ENCODE data around the gene GRIK5.
A peak's percentile ranks its signal among the peaks of the same experiment; 100 is the strongest.
"Not testable (repeated sequence)": the region's sequence is repeated elsewhere in the genome, so short reads cannot be mapped to it uniquely, and the experiment has no call there.

GRIK5 gene

DNA sequence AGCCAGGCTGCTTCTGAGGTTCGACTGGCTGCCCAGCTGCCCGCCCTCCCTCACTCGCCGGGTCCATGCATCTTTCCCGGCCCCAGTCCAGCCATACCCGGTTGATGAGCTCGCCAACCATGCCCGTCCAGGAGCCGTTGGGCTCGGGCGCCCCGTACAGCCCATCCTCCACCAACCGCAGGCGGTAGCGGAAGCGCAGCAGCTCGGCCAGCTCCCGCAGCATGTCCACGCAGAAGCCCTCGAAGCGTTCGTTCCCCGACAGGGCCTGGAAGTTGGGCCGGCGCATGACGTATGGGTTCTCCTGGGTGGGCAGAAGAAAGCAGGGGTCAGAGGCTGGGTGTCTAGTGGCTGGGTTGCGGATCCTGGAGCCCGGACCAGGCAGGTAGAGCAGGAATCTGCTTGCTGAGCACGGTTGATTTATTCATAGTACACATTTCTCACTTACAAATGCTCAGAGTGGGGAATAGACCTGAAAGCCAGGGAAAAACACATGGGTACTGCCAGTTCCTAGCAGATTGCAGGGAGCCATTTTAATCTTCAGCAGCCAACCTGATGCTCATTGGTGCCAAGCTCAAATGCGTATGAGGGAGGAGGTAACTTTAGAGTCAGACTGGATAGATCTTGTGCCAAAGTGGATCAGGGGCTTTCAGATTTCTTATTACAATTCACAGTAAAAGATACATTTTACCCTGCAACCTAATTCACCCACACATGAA is 27.4 kb downstream of the GRIK5 start:
- DNase-seq, result no peak

DNA sequence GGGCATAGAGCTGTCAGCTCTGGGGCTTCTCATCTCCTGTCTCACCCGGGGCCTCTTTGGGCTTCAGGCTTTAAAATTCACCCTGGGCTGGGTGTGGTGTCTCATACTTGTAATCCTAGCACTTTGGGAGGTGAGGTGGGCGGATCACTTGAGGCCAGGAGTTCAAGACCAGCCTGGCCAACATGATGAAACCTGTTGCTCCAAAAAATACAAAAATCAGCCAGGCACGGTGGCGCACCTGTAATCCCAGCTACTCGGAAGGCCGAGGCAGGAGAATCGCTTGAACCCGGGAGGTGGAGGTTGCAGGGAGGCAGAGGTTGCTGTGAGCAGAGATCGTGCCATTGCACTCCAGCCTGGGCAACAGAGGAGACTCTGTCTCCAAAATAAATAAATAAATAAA is 29.5 kb downstream of the GRIK5 start:
- not testable (repeated sequence) for DNase-seq

DNA sequence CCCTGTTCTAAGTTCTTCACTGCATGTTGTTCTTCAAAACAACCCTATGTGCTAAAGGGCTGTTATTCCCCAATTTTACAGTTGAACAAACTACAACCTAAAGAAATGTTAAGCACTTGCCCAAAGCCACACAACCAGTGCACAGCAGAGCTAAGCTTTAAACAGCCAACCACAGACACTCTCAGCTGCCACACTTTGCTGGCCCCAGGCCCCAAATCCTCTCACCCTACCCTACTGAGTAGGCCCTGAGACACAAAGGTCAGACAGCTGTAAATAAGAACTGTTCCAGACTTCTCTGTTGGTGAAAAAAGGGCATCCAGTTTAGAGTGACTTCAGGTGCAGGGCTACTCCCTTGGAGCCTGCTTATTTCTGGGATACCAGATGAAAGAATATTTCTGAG is 30.0 kb downstream of the GRIK5 start:
- no peak for DNase-seq

DNA sequence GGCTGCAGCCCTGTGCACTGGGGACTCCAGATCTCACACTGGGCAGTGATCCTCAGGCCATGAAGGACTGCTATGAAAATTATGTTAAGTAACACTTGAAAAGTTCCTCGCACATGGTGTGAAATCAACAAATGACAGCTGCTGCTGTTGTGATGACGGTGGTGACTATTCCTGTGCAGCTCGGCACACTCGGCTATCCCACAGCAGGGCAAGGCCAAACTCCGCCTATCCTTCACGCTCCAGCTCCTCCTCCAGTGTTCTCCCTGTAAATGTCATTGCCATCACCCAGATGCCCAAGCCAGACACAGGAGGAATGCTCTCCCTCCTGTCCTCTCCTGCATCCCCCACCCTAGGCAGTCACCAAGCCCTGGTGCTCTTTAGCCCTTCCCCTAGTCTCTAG is 31.3 kb downstream of the GRIK5 start:
- no peak for DNase-seq

DNA sequence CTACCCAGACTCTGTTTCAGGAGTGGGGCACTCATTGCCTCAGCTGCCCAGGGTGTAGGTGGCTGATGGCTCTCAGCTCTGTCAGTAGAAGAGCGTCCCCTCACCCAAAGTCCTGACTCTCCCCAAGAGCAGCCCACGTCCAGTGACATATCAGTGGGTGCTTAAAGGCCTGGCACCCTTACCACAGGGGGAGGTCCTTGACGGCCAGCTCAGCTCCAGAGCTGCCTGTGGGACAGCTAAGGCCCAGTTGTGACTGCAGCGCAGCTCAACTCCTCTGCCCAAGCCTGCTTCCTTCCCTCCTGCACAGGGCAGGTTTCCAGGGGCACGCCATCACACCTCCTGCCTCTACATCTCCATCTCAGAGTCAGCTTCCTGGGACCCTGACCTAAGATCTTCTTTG is 32.4 kb downstream of the GRIK5 start:
- DNase-seq, result no peak

DNA sequence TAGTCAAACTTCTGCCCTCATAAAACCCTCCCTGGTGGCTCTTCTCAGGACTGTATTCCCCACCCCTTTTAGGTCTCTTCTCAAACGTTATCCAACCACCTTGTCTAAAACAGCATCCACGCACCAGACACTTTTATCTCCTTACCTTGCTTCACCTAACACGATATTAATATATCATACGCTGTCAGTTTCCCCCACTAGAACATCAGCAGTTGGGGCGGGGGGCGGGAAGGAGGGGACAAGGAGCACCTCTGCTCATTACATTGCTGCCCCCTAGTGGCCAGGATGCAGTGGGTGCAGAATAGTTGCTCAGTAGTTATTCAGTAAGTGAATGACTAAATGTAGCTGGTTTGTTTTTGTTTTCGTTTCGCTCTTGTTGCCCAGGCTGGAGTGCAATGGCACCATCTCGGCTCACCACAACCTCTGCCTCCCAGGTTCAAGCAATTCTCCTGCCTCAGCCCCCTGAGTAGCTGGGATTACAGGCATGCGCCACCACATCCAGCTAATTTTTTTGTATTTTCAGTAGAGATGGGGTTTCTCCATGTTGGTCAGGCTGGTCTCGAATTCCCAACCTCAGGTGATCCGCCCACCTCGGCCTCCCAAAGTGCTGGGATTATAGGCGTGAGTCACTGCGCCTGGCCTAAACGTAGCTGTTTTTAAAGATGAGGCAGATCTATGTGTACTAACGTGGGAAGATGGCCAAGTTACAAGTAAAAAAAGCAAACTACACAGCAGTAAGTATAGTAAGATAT is 35.2 kb downstream of the GRIK5 start:
- peak; percentile 73 for DNase-seq

DNA sequence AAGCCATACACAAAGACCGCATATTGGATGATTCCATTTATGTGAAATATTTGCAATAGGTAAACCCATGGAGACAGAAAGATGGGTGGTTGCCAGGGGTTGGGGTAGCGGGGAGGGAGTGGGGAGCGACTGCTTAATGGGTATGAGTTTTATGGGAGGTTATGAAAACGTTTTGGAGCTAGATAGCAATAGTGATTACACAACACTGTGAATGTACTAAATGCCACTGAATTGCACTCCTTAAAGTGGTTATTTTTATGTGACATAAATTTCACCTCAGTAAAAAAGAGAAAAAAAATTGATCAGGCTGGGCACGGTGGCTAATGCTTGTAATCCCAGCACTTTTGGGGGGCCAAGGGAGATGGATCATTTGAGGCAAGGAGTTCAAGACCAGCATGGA is 36.6 kb downstream of the GRIK5 start:
- no peak for DNase-seq

DNA sequence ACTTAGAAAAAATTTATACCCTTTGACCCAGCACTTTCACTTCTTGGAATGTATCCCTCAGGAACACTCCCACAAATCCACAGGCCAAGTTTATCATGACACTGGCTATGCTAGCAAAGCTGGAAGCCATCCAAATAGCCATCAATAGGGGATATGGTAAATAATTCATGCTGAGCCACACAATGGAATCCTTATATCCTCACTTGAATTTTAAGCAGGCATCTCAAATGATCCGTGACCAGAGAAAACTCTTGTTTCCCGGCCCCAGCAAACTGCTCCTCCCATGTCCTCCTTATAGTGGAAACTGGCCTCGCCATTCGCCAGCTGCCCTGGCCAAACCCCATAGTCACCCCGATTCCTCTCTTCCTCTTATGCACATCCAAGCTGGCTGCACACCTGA is 37.6 kb downstream of the GRIK5 start:
- no peak for DNase-seq

DNA sequence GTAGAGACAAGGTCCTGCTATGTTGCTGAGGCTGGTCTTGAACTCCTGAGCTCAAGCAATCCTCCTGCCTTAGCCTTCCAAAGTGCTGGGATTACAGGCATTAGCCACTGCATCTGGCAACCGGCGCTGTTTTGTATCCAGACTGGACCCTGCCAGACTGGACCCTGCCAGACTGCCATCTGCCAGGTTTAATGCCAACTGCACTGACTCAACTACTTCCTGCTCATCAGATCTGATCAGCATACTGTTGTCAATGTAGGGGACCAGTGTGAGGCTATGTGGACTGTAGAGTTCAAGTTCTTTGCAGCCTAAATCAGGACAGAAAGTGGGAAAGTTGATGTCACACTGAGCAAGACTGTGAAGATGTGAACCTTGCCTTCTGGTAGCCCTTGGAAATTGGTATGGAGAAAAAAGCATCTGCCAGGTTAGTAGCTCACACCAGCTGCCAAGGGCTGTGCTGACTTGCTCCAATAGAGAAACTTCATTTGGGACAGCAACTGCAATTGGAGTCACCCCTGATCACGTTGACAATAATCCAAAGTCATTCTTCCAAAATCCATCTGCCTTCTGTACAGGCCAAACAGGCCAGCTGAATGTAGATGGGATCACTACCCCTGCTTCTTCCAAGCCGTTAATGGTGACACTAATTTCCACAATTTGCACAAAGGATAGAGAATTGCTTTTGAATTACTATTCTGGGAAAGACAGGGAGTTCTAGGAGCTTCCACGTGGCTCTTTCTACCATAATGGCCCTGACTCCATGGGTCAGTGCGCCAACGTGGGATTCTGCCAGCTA is 39.2 kb downstream of the GRIK5 start:
- DNase-seq, result no peak

DNA sequence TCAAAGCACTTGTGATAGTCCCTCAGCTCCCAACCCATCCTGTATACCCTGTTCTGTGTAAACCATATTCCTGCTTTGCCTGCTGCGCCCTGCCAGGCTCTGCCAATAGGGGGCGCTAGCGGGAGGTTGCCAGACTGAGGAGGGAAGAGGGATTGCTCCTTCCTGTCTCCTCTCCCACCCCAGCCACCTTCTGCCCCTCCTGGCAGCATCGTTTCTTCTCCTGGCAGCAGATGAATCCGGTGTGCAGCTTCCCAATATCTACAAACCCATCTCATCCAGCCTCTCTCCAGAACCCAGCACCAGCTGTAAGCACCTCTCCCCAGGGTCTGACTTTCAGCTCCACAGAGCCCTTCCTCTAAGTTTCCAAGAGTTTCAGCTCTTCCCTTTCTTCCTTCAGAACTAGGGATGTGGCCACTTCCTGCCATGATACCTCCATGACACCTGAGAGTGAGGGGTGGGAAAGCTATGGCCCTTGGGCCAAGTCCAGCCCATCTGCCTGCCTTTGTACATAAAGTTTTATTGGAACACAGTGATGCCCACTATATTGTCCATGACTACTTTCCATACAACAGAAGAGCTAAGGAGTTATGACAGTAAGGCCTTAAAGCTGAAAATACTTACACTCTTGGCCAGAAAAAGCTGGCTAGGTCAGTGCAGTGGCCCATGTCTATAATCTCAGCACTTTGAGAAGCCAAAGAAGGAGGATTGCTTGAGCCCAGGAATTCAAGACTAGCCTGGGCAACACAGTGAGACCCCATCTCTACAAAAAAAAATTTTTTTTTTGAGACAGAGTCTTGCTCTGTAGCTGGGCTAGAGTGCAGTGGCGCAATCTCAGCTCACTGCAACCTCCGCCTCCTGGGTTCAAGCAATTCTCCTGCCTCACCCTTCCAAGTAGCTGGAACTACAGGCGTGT is 41.4 kb downstream of the GRIK5 start:
- DNase-seq, result no peak

DNA sequence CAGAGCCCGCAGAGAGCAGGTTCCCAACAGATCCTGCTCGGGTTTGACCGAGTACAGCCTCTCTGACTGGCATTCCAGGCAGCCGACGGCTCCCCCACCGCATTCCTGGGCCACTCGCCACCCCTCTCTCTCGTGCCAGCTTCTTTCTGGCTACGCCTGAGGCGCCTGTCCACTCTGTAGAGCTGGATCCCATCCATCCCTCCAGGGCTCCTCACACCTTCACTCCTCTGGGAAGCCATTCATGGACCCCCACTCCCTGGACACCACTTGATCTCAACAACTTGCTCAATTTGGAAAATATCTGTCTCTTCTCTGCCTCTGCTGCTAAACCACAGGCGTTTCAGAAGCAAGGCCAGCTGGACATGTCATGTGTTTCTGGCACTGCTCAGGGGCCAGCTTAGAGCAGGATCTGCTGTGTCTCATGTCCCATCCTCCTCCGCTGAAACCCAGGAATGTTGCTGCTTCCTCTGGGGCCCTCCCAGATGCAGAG is 45.3 kb downstream of the GRIK5 start:
- no peak for DNase-seq

DNA sequence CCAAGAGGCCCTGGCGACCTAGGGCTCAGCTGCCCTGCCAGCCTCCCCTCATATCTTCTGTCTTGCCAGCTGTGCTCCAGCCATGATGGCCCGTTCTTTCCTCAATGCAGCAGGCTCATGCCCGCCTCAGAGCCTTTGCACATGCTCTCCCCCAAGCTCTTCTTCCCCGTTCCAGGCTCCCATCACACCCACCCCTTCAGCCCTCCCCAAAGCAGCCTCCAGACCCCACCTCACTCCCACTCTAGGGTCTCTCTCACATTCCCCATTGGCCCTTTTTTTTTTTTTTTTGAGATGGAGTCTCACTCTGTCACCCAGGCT is 46.1 kb downstream of the GRIK5 start:
- DNase-seq, result no peak

DNA sequence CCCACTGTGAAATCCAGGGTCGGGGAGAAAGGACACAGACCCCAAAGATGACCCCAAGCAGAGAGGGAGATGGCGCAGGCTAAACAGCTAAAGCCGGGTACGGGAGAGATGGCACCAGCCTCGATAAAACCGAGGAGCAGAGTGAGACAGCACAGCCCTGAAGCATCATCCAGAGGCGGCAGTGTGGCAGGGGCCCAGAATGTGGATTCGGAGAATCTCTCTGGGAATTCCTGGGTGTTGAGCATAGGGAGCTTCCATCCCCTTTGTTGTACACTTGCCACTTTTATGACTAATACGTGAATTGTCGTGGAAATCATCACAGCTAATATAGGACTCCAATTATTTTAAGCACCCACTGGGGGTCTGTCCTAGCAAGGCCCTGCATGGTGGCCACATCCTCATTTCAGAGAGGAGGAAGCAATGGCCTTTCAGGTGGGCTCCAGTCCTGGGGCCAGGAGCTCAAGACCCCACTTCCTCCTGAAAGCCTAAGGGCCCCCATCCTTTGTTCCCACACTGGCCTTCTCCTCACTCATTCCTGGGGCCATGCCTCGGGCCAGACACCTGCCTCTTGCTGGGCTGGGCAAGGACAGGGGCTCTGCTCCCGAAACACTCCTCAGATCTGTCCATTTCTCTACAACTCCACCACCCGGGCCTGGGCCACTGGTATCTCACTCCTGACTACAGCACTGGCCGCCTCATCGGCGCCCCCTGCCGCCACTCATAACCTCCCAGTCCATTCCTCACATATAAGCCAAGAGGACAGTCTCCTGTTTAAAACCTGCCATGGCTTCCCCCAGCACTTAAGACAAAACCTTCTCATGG is 46.7 kb downstream of the GRIK5 start:
- no peak for DNase-seq

DNA sequence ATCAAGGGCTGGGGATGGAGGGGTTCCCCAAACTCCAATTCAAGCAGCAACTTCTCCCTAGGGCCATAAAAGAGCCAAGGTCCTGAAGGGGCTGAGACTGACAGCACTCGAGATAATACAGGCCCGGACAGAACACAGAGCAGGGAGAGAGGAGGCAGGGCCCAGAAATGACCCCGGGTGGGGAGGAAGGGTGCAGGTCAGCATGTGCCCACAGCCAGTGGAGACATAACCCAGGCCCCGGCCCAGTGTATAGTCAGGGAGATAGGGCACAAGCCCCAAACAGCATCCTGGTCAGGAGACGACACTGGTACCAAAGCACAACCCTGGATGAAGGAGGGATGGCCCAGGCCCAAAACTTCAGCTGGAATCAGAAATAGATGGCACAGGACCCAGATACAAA is 47.4 kb downstream of the GRIK5 start:
- no peak for DNase-seq

DNA sequence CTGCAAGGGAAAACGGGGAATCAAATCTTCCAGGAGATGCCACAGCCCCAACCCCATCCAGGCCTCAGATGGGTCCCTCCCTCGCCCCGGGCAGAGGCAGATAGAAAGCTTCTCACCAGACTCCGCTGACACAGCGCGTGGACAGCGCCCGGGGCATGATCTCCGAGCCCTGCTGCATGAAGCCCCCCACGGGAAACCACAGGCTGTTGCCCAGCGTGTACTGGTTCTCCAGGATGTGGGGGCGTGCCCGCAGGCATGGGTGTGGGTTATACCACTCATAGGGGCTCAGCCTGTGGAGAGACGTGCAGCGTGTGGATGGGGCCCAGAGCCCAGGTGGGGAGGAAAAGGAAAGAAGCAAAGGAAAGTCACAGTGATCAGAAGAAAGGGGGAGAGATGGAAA is 48.8 kb downstream of the GRIK5 start:
- no peak for DNase-seq

DNA sequence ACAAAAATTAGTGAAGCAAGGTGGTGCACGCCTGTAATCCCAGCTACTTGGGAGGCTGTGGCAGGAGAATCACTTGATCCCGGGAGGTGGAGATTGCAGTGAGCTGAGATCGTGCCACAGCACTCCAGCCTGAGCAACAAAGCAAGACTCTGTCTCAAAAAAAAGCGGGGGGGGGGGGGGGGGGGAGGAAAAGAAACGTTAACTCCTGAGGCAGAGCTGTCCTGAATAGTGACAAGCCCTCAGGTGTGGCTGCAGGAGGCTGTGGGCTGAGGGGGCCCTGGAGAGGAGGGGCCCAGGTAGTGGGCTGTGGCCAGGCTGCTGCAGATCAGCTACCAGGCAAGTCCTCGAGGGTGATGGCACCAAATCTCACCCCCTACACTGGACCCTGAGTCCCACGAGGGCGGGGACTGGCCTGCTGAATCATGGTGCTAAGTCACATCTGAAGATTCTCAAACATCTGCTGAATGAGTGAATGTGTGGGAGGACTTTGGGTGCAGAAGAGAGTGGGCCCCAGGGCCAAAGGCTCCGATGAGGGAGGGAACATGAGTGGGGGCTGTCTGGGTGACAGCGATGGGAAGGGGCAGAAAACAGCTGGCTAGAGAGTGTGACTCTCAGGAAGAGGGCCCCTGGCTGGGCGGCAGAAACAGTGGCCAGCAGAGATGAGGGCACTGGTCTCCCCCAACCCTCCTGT is 51.4 kb downstream of the GRIK5 start:
- no peak for DNase-seq

DNA sequence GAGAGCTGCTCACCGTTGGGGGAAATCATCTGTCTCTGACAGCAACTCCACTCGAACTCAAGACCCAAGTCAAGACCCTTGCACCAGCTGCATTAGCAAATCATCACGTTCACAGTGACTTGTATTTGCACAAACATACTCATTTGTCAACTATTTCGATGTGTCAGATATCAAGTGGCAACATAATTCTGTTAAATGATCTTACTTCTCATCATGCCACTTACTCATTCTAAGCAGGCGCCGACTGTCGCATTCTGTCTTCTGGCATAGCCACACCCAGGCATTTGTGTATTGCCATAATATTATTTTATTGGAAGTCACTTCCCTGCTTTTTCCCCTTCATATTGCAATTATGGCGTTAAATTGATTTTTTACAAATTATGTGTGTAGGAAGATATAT is 53.0 kb downstream of the GRIK5 start:
- no peak for DNase-seq

DNA sequence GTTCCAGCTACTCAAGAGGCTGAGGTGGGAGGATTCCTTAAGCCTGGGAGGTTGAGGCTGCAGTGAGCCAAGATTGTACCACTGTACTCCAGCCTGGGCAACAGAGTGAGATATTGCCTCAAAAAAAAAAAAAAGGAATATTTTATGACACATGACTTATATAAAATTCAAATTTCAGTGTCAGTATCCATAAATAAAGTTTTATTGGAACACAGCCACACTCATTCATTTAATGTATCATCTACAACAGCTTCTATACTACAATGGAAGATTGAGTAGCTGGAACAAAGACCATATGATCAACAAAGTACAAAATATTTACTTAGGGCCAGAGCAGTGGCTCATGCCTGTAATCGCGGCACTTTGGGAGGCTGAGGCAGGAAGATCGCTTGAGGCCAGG is 57.3 kb downstream of the GRIK5 start:
- not testable (repeated sequence) for DNase-seq

DNA sequence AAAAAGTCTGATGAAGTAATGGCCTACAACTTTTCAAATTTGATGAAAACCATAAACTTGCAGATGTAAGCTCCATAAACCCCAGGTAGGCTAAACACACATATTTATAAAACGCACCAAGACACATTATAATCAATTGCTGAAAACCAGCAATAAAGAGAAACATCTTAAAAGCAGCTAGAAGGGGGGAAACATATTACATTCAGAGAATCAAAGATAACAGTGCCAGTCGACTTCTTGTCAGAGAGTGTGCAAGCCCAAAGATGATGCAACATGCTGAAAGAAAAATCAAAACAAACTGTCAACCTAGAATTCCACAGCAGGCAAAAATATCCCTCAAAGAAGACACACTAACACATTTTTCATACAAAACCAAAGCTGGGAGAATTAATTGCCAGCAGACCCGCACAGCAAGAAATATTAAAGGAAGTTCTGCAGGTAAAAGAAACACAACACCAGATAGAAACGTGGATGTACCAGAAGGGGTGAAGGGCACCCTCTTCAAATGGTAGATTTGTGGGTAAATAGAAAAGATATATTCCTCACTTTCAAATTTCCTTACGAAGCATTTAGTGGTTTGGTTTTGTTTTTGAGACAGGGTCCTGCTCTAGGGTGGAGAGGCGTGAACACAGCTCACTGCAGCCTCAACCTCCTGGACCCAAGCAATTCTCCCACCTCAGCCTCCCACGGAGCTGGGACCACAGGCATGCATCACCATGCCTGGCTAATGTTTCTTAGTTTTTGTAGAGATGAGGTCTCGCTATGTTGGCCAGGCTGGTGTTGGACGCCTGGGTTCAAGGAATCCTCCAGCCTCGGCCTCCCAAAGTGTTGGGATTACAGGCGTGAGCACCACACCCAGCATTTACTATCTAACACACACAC is 59.5 kb downstream of the GRIK5 start:
- DNase-seq, result no peak

DNA sequence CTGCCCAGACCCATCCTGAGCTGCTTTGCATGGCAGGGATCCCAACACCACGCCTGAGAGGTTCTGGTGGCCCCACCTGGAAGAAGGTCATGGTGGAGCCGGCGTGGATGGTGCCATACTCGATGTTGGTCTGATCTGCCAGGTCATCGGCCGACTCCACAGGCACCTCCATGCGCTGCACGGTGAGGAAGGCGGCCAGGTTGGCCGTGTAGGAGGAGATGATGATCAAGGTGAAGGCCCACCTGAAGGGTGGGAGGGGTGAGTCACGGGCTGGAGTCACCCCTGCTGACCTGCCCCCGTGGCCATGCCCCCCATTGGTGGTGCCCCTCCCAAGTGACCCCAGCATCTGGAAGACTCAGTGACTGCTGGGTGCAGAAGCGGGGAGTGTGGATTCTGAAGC is 63.4 kb downstream of the GRIK5 start:
- no peak for DNase-seq
